GM18517 (cell line): ENCODE results near the gene USP25.
"Not testable (repeated sequence)": the region's sequence is repeated elsewhere in the genome, so short reads cannot be mapped to it uniquely, and the experiment has no call there.

Source experiments
- ATAC-seq: cut with Tn5 transposase; IDR thresholded peaks from one replicate; pipeline ENCODE4 v1.9.1; 2021; ENCODE audit warnings: mild to moderate bottlenecking, moderate library complexity; ENCODE audit not compliant: unreplicated experiment

USP25 gene

GRCh38 chr21:15730484-15731242 is 881 bp downstream of the USP25 start:
- no peak for ATAC-seq

- no peak for ATAC-seq
Observed at GRCh38 chr21:15731243-15731613, 1.4 kb downstream of the USP25 start.

- ATAC-seq = peak; percentile 77
Observed at GRCh38 chr21:15732290-15732995, 2.7 kb downstream of the USP25 start.

DNA sequence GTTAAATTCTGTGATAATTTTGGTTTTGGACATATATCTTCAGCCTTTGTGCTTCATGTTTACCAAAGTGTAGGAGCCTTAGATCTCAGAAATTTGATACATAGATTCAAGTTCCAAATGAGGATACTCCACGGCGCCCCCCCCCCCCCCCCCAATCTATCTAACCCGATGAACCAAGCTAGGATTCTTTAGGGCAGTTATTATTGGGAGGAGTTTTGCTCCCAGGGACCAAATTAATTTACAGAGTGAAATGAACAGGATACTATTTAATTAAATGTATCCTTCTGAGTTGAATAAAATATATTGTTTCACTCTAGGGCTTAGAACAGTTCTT is 3.2 kb downstream of the USP25 start:
- no peak for ATAC-seq

DNA sequence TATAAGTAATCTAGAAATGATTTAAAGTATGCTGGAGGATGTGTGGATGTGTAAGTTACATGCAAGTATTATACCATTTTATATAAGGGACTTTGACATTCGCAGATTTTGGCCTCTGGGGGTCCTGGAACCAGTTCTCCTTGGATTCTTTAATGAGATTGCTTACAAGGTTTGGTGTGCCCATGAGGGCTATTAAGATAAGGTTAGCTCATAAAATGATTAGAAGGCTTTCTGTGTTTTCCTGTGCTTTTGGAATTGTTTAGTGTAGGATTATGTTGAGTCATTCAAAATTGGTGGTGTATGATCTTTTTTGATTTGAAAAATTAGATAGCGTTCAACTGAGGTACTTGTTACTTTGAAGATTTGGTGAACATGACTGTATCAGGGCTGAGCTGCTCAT is 5.6 kb downstream of the USP25 start:
- ATAC-seq = no peak

DNA sequence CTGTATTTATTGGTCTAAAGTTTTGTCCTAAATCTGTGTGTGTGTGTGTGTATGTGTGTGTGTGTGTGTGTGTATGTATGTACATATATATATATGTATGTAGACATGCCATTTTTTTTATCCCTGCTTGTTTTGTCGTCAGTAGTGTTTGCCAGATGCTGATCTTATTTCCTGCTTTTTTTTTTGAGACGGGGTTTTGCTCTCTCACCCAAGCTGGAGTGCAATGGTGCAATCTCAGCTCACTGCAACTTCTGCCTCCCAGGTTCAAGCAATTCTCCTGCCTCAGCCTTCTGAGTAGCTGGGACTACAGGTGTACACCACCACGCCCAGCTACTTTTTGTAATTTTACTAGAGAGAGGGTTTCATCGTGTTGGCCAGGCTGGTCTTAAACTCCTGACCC is 6.1 kb downstream of the USP25 start:
- not testable (repeated sequence) for ATAC-seq

DNA sequence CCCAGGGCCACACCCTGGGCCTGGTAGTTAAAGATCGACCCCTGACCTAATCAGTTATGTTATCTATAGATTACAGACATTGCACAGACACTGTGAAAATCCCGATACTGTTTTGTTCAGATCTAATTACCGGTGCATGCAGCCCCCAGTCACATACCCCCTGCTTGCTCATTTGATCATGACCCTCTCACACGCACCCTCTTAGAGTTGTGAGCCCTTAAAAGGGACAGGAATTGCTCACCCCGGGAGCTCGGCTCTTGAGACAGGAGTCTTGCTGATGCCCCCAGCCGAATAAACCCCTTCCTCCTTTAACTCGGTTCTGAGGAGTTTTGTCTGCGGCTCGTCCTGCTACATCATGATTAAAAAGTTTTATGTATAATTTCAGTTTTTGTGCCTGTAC is 9.0 kb downstream of the USP25 start:
- not testable (repeated sequence) for ATAC-seq

DNA sequence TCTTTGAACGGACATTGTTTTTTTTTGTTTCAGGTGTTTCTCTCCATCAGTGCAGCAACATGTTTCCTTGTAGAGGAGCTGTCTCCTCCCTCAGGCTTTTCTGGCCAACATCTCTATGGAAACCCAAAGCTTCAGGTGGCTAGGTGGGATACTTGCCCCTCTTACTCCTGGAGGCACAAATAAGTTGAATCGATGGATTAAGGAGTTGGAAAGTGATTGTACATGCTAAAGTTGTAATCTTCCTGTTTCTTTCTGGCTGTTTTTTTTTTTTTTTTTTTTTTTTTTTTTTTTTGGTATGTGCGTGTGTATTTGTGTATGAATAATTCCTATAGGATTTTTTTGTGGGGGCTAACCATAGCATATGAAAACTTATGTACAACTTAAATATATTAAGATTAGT is 10.6 kb downstream of the USP25 start:
- ATAC-seq = no peak

GRCh38 chr21:15741510-15741909 is 11.7 kb downstream of the USP25 start:
- ATAC-seq = no peak

DNA sequence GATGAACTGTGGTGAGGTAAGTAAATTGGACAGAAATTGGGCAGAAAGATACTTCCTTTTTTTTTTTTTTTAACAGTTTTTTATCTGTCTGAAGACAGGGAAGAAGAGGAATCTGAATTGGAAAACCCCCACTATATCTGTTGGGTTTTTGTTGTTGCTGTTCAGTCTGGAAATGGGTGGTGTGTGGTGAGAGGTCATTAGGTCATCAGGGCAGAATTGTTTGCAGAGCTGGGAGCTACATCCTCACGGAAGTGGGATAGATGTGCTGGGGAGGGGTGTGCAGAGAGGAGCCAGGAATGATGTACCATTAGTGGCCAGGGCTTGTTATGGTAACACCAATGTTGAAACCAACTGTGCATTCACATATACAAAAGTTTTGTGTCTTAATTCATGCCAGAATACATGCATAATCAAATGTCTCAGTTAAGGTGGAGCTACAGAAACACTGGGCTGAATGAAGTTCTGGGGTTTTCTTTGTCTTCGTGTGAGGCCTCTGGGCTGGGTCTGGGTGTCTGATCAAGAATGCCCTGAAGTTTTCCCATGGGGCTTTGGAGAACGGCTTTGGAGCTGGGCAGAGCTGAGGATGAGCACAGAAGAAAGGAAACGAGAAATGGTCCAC is 12.4 kb downstream of the USP25 start:
- no peak for ATAC-seq

GRCh38 chr21:15742694-15743093 is 12.9 kb downstream of the USP25 start:
- ATAC-seq = no peak

GRCh38 chr21:15743593-15743992 is 13.8 kb downstream of the USP25 start:
- no peak for ATAC-seq

DNA sequence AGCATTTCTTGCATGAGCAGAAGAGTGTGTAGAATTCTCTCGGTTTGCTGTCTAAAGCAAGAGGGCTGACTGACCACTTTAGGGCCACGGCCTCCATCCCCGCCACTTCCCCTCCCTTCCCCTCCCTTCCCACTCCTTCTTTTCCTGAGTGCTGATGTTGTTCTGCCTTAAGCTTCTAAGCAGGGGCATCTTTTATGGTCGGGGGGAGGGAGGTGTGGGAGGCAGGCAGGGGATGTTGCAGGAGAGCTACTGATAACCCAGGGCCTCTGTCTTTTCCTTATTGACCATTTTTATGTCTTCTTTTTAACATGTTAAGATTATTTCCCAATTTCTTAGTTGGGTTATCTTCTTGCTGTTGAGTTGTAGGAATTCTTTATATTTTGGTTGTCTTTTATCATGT is 15.1 kb downstream of the USP25 start:
- no peak for ATAC-seq

GRCh38 chr21:15748586-15748985 is 18.8 kb downstream of the USP25 start:
- no peak for ATAC-seq

DNA sequence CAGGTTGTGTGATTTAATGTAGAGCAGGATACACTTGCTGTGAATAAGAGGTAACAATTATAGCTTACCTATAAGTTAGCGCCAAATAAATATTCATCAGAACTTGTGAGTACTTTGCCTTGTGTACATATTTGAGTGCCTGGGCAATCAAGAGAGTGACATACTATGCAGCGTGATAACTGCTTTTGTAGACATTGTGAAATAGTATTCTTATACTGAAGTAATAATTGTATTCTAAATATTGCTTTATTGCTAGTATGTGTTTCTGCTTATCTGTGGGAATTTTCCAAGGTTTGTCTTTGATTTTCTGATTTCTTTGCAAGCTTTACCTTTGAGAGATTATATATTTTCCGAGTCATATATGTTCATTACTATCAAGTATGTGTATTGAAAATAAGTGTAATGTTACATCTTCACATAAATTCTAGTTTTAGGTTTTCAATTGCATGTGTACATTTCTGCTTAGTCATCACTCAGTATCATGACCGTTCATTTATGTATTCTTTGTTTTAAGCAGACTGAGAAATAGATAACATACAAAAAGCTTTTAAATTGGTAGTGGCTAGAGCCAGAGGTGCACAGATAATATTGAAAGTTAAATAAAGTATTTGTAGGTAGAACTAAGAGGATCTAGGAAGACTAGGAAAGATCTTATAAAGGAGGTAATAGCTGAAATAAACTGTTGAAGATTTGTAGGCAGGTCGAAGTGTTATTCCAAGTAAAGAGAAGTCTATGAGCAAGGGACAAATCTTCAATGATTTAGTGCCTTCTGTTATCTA is 19.5 kb downstream of the USP25 start:
- no peak for ATAC-seq

GRCh38 chr21:15749861-15750159 is 20.0 kb downstream of the USP25 start:
- no peak for ATAC-seq

DNA sequence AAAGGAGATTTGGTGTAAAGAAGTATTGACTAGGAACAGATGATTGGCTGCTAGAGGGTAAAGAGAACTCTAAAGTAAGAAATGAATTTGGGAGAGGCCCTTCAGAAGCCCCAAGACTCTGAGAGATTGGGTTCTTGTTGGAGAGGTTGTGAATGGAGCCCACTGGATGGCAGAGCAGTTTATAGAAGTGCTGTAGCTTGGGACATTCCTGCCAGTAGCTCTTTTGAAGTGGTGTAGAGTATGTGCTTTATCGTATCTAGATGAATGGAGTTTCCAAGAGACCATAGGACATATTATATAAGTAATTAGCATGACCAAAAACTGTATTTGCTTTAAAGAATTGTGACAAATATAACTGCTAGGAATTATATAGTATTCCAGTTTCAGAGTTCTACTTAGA is 21.3 kb downstream of the USP25 start:
- no peak for ATAC-seq

GRCh38 chr21:15751546-15751945 is 21.8 kb downstream of the USP25 start:
- ATAC-seq = no peak

- no peak for ATAC-seq
Observed at GRCh38 chr21:15752763-15753407, 23.1 kb downstream of the USP25 start.

- no peak for ATAC-seq
Observed at GRCh38 chr21:15753741-15754140, 24.0 kb downstream of the USP25 start.

- ATAC-seq = no peak
Observed at GRCh38 chr21:15754640-15755039, 24.9 kb downstream of the USP25 start.
